VCaP (cell line): ENCODE results near the gene KCNA2.

Experiments used
- H3K27ac ChIP-seq: fragments of 450-650 bp; 2 replicates; pipeline ENCODE4 v1.5.1; 2017
- TF ChIP-seq, protein P1 (sequence below): fragments of 450-650 bp; conservative IDR thresholded peaks from 2 replicates; pipeline ENCODE4 v1.5.1; 2017; ENCODE audit warnings: mild to moderate bottlenecking, moderate library complexity

The KCNA2 gene

DNA sequence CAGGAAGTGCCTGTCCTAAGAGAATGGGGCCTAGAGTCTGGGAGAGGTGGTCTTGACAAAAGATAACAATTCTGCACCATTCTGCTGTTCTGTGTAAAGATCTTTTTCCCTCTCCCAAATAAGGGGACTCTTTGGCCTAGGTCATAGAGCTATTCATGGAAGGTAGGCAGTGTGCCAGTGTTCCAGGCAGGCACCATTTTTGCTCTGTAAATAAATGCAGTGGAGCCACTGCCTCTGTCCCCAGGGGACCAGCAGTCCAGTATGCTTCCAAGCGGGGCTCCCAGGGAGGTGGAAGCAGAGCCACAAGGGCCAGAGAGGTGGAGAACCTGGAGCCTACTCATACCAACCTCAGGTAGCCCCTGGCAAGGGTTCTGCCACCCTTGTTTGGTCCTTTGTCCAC, 25.9 kb downstream of the KCNA2 start:
- TF ChIP-seq, protein P1, sequence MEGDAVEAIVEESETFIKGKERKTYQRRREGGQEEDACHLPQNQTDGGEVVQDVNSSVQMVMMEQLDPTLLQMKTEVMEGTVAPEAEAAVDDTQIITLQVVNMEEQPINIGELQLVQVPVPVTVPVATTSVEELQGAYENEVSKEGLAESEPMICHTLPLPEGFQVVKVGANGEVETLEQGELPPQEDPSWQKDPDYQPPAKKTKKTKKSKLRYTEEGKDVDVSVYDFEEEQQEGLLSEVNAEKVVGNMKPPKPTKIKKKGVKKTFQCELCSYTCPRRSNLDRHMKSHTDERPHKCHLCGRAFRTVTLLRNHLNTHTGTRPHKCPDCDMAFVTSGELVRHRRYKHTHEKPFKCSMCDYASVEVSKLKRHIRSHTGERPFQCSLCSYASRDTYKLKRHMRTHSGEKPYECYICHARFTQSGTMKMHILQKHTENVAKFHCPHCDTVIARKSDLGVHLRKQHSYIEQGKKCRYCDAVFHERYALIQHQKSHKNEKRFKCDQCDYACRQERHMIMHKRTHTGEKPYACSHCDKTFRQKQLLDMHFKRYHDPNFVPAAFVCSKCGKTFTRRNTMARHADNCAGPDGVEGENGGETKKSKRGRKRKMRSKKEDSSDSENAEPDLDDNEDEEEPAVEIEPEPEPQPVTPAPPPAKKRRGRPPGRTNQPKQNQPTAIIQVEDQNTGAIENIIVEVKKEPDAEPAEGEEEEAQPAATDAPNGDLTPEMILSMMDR, result no peak
- H3K27ac ChIP-seq, result no peak overlapping the region

DNA sequence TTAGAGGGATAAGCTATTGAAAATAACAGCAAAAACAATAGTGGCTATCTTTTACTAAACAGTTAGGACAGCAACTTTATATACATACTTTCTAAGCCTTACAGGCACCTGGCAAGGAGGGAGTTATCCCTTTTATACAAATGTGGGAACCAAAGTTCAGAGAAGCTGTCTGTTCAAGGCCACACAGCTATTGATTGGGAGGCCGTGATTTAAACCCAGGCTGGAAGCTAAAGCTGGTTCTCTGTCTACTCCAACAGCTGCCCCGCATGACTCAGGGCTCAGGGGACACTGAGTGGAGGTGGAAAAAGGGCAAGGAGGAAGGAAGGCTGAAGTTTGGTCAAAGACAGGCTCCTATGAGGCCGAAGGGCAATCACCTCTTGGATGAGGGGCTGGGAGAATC, 26.7 kb downstream of the KCNA2 start:
- H3K27ac ChIP-seq, result no peak overlapping the region
- TF ChIP-seq, protein P1, result no peak

DNA sequence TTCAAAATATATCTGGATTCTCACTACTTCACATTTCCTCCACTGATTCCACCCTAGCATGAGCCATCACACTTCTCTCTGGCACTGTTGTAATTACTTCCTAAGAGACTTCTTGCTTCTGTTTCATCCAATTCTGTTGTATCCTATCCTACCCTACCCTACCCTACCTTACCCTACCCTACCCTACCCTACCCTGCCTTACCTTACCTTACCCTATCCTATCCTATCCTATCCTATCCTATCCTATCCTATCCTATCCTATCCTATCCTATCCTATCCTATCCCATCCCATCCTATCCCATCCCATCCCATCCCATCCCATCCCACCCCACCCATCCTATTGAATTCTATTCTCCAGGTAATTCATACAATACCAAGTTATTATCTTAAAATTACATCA, 29.7 kb downstream of the KCNA2 start:
- TF ChIP-seq, protein P1, result no peak

DNA sequence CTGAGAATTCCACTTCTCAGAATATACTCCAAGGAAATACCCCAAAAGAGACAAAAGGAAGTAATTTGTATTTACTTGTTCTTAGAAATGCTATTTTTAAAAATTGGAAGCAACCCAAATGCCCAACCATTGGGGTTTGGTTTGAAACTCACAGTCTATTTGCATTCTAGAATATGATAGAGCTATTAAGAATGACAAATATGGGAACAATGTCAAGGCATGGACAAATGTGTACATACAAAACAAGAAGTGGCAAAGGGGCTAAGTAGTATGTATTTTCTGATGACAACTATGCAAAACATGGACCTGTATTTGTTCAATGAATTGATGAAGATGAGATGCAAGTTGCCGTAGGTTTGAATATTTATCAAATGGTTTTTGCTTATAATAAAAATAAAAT, 32.8 kb downstream of the KCNA2 start:
- TF ChIP-seq, protein P1, result no peak
- H3K27ac ChIP-seq, result no peak overlapping the region

More for the DNA sequence above, 29.7 kb downstream of the KCNA2 start:
- H3K27ac ChIP-seq, result no peak overlapping the region

DNA sequence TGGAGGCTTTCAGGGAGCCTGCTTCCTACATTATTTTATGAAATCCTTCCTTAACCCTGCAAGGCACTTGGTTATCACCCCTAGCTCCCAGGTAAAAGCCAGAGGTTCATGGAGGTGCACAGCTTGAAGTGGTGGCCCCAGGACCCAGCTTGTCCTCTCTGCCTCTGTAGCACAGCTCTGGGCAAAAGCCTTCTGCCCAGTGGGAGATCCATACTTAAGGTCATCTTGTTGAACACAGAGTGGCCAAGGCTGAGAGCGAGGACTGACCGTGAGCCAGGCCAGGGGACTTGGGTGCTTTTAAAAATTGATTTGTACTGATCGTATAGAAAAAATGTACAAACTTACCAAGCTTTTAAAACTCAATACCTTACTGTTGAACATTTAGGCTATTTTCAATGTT, 33.4 kb downstream of the KCNA2 start:
- TF ChIP-seq, protein P1, result no peak
- no peak overlapping the region for H3K27ac ChIP-seq

DNA sequence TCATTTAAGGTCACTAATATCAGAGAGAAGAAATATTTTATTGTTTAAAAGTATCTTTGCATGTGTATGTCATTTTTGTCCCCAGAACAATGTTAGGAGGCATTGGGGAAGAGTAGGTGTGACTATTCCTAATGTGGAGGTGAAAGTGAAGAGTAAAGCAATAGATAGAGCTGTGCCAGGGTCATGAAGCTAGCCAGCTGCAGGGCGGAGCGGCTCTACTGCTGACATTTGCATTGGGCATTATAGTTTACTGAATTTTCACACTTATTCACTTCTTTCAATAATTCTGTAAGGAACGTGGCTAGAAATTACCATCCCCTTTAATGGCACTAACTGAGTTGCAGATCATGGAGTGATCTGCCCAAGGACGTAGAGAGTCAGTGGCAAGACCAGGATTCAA, 35.3 kb downstream of the KCNA2 start:
- TF ChIP-seq, protein P1, result no peak
- H3K27ac ChIP-seq, result no peak overlapping the region

DNA sequence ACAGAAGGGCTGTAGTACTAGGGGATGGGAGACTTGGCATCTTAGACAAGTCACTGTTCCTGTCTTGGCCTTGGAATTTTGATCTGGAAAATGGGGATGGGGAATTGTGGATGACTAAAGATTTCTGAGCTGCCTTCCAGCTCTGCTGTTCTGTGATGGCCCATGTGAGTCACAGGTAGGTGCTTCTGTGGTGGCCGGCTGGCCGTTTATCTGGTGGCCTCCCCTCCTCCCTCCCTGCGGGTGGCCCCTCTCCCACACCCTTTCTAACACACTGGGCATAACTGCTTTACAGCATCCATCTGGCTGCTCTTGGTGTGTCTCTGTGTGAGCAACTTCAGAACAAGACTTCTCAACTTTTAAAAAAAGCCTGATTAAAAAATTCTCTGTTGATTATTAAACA, 35.9 kb downstream of the KCNA2 start:
- TF ChIP-seq, protein P1, result no peak

DNA sequence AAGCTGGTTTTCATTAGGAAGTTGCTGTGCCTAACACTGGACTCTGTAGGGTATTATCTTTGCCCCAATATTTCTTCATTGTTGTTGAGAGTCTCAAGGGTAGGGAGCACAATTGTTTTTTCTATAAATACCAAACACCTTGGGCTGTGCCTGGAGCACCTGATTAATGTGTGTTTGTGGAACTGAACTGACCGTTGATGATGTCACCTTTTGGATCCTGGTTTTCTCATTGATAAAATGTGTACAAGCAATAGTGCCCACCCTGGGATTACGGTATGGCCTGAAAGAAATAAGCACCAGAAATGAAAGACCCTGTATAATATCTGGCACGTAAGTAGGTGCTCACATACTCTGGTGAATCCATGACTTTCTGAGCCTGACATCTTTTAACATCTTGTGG, 39.3 kb downstream of the KCNA2 start:
- H3K27ac ChIP-seq, result no peak overlapping the region
- TF ChIP-seq, protein P1, result no peak

More for the DNA sequence above, 35.9 kb downstream of the KCNA2 start:
- no peak overlapping the region for H3K27ac ChIP-seq
